CD14-positive monocyte (primary cell): ENCODE data around the gene AGBL5. TPM values are rescaled to one million over a fixed set of nuclear protein-coding genes. Genes with fewer than 3 reads are reported as not detected.
"Not testable (repeated sequence)": the region's sequence is repeated elsewhere in the genome, so short reads cannot be mapped to it uniquely, and the experiment has no call there.

Source experiments
- DNase-seq, 3 donors: peaks; one replicate each; pipeline ENCODE4 v3.0.0-alpha.2; 2011 to 2022
- H2AFZ ChIP-seq: 2 replicates; pipeline ENCODE4 v1.6.0; 2012; ENCODE audit warnings: mild to moderate bottlenecking, low read depth, low read length, inconsistent platforms; ENCODE audit not compliant: insufficient read depth, poor library complexity, severe bottlenecking
- H3K27ac ChIP-seq, 2 donors: 1 replicate in 1 of 2; 2 replicates in 1 of 2; pipeline ENCODE4 v1.5.1; 2012 to 2013; ENCODE audit warnings: low read length in 2 of 2, control low read depth in 1 of 2, inconsistent platforms in 1 of 2, low read depth in 1 of 2, mild to moderate bottlenecking in 1 of 2
- H3K27me3 ChIP-seq, 2 donors: one replicate each; pipeline versions ENCODE4 v1.6.0 to v1.6.1; 2011 to 2013; ENCODE audit warnings: low read length in 2 of 2; ENCODE audit not compliant: control insufficient read depth in 2 of 2, insufficient read depth in 2 of 2
- H3K36me3 ChIP-seq, 2 donors: replicated peaks in 1 of 2; 1 replicate in 1 of 2; 2 replicates in 1 of 2; pipeline versions ENCODE4 v1.5.1 to v1.6.1; 2012 to 2013; ENCODE audit warnings: low read length in 2 of 2, control low read depth in 1 of 2, inconsistent platforms in 1 of 2, mild to moderate bottlenecking in 1 of 2; ENCODE audit not compliant: insufficient read depth in 2 of 2, control insufficient read depth in 1 of 2
- H3K4me1 ChIP-seq, 2 donors: 1 replicate in 1 of 2; 2 replicates in 1 of 2; pipeline versions ENCODE4 v1.5.1 to v1.6.1; 2012 to 2013; ENCODE audit warnings: low read length in 2 of 2, control low read depth in 1 of 2, inconsistent platforms in 1 of 2, mild to moderate bottlenecking in 1 of 2, moderate library complexity in 1 of 2; ENCODE audit not compliant: insufficient read depth in 2 of 2, control insufficient read depth in 1 of 2
- H3K4me2 ChIP-seq: replicated peaks from 2 replicates; pipeline ENCODE3; 2012; ENCODE audit warnings: low read length, moderate library complexity, mild to moderate bottlenecking; ENCODE audit not compliant: poor library complexity, severe bottlenecking; ENCODE audit errors: extremely low read depth
- H3K4me3 ChIP-seq, 3 experiments: fragments of 200-600 bp in 1 of 3; sonication (generic) in 1 of 3; replicated peaks in 1 of 3; 1 replicate in 2 of 3; 2 replicates in 1 of 3; pipeline ENCODE4 v1.5.1; 2011 to 2013; ENCODE audit warnings: low read length in 3 of 3, mild to moderate bottlenecking in 3 of 3, control low read depth in 2 of 3, low read depth in 2 of 3, inconsistent platforms in 1 of 3, moderate library complexity in 1 of 3
- H3K79me2 ChIP-seq: 2 replicates; pipeline ENCODE4 v1.6.0; 2012; ENCODE audit warnings: mild to moderate bottlenecking, control low read depth, inconsistent platforms, low read length, moderate library complexity; ENCODE audit not compliant: insufficient read depth
- H3K9ac ChIP-seq: 2 replicates; pipeline ENCODE4 v1.6.0; 2017; ENCODE audit warnings: low read length, mild to moderate bottlenecking; ENCODE audit not compliant: insufficient read depth, poor library complexity, severe bottlenecking
- H3K9me3 ChIP-seq, 2 donors: replicated peaks in 1 of 2; 1 replicate in 1 of 2; 2 replicates in 1 of 2; pipeline versions ENCODE4 v1.5.1 to v1.6.1; 2012 to 2013; ENCODE audit warnings: low read length in 2 of 2, control low read depth in 1 of 2; ENCODE audit not compliant: control insufficient read depth in 1 of 2, insufficient read depth in 1 of 2
- H4K20me1 ChIP-seq: 2 replicates; pipeline ENCODE4 v1.6.0; 2012; ENCODE audit warnings: mild to moderate bottlenecking, low read length, control low read depth, moderate library complexity; ENCODE audit not compliant: insufficient read depth
- H3K27ac Mint-ChIP-seq, 7 donors: one replicate each; pipeline ENCODE4 v1.8.0; 2020; ENCODE audit warnings: mild to moderate bottlenecking in 7 of 7, mixed read lengths in 7 of 7, moderate library complexity in 6 of 7, inconsistent platforms in 2 of 7
- H3K27me3 Mint-ChIP-seq, 3 donors: one replicate each; pipeline ENCODE4 v1.8.0; 2021 to 2022; ENCODE audit warnings: low read depth in 3 of 3, mild to moderate bottlenecking in 3 of 3, mixed read lengths in 3 of 3, moderate library complexity in 3 of 3, inconsistent platforms in 1 of 3
- H3K36me3 Mint-ChIP-seq, 2 donors: one replicate each; pipeline ENCODE4 v1.8.0; 2020; ENCODE audit warnings: mixed read lengths in 2 of 2, inconsistent platforms in 1 of 2, mild to moderate bottlenecking in 1 of 2
- H3K4me1 Mint-ChIP-seq: one replicate; pipeline ENCODE4 v1.8.0; 2020; ENCODE audit warnings: mild to moderate bottlenecking, mixed read lengths
- H3K4me3 Mint-ChIP-seq, 2 donors: one replicate each; pipeline ENCODE4 v1.8.0; 2020; ENCODE audit warnings: mild to moderate bottlenecking in 2 of 2, mixed read lengths in 2 of 2, moderate library complexity in 1 of 2
- H3K9me3 Mint-ChIP-seq, 7 donors: one replicate each; pipeline ENCODE4 v1.8.0; 2020 to 2022; ENCODE audit warnings: mixed read lengths in 7 of 7, mild to moderate bottlenecking in 6 of 7, moderate library complexity in 6 of 7, inconsistent platforms in 2 of 7
- CTCF ChIP-seq: fragments of 200-600 bp; IDR thresholded peaks from one replicate; pipeline ENCODE4 v1.8.0; 2022; ENCODE audit warnings: antibody characterized with exemption, mild to moderate bottlenecking
- WGBS: methylation state at CpG from one replicate; pipeline ENCODE4 v1.1.5; 2013; ENCODE audit warnings: missing lambda C conversion rate; ENCODE audit not compliant: insufficient coverage; 5-methylcytosine and 5-hydroxymethylcytosine counted together
- intact Hi-C, 2 donors: fragments of 100-400 bp; cut with micrococcal nuclease; formaldehyde crosslinking; loops; one replicate each; pipeline versions ENCODE4 v1.15.0 to v1.15.1; 2023
- polyA plus RNA-seq, 3 donors: library from polyadenylated mRNA; depleted of rRNA in 1 of 3; unstranded in 2 of 3; stranded (reverse) in 1 of 3; fragments of 300-500 nt in 2 of 3; fragments of >200 nt in 1 of 3; fragmentation: Illumina TruSeq in 2 of 3; gene quantifications; 1 replicate in 2 of 3; 2 replicates in 1 of 3; pipeline ENCODE4 v1.2.3, GENCODE V29; 2012 to 2021

The AGBL5 gene
- polyA plus RNA-seq, 3 donors: 4.4 to 4.8 (median 4.6) TPM

GRCh38 chr2:27117995-27118524 lies 66.6 kb downstream of the AGBL5 start:
- H3K79me2 ChIP-seq: no peaks in the 10 kb centered on the region
- Mint-ChIP-seq H3K27ac (no peak overlapping the region), H3K27me3 (peaks cover 26 to 30% (median 27%) of the 10 kb centered on the region in 3 donors), H3K36me3 (peaks cover 3 to 4% of the 10 kb centered on the region in 2 donors), H3K9me3 (peaks cover 0 to 7% (median 5%) of the 10 kb centered on the region in 7 donors), H3K4me3 (peak overlapping the region; percentile 48 to 80), H3K4me1 (peaks cover 28% of the 10 kb centered on the region)
- no peak for DNase-seq
- H3K4me3 ChIP-seq: peak overlapping the region in 1 of 3 experiments; percentile 72
- peak overlapping the region; percentile 79 for H3K4me2 ChIP-seq
- peaks cover 12 to 29% of the 10 kb centered on the region in 2 donors for H3K27me3 ChIP-seq
- TF ChIP-seq CTCF: no peak
- H3K27ac ChIP-seq: no peak overlapping the region
- peak overlapping the region; percentile 78 for H2AFZ ChIP-seq
- H3K36me3 ChIP-seq: no peaks in the 10 kb centered on the region
- no peak overlapping the region for H3K9ac ChIP-seq
- H3K9me3 ChIP-seq: no peaks in the 10 kb centered on the region
- H3K4me1 ChIP-seq: peaks cover 27 to 31% of the 10 kb centered on the region in 2 donors
- 38% methylated on average over 9 of the region's 14 CpGs for WGBS
- no peaks in the 10 kb centered on the region for H4K20me1 ChIP-seq
- intact Hi-C loops: no loop called here

- no peak for TF ChIP-seq CTCF
- peaks cover 12 to 29% of the 10 kb centered on the region in 2 donors for H3K27me3 ChIP-seq
- no peaks in the 10 kb centered on the region for H3K36me3 ChIP-seq
- H3K4me3 ChIP-seq: peak within 1 kb of the TSS in 1 of 3 experiments; percentile 72
- DNase-seq: no peak
- H3K27ac ChIP-seq: no peak within 1 kb of the TSS
- H3K9me3 ChIP-seq: no peaks in the 10 kb centered on the region
- Mint-ChIP-seq H3K27me3 (peaks cover 25 to 30% (median 27%) of the 10 kb centered on the region in 3 donors), H3K9me3 (peaks cover 0 to 7% (median 5%) of the 10 kb centered on the region in 7 donors), H3K27ac (peak within 1 kb of the TSS in 3 of 7 donors; percentile 26 to 73 (median 51)), H3K36me3 (peaks cover 3 to 4% of the 10 kb centered on the region in 2 donors), H3K4me3 (peak within 1 kb of the TSS; percentile 73 to 93), H3K4me1 (peaks cover 32% of the 10 kb centered on the region)
- peak within 1 kb of the TSS; percentile 79 for H3K4me2 ChIP-seq
- H2AFZ ChIP-seq: peak within 1 kb of the TSS; percentile 78
- WGBS: 3% methylated on average over 82 of the region's 84 CpGs
- peak within 1 kb of the TSS; percentile 43 for H3K9ac ChIP-seq
- no peaks in the 10 kb centered on the region for H3K79me2 ChIP-seq
- H4K20me1 ChIP-seq: no peaks in the 10 kb centered on the region
- H3K4me1 ChIP-seq: peaks cover 30 to 34% of the 10 kb centered on the region in 2 donors
- intact Hi-C loops: no loop called here
Measured at GRCh38 chr2:27118525-27119329, 67.3 kb downstream of the AGBL5 start, which contains the start of gene CGREF1. TSS of gene CGREF1 (minus strand) at chr2:27119128. CDS start at chr2:27104366, 14,762 bp downstream.

GRCh38 chr2:27119330-27119670 lies 67.8 kb downstream of the AGBL5 start:
- H3K4me1 ChIP-seq: peaks cover 33 to 38% of the 10 kb centered on the region in 2 donors
- H3K36me3 Mint-ChIP-seq, H3K9me3 Mint-ChIP-seq, DNase-seq, H3K36me3 ChIP-seq, H3K27ac ChIP-seq, H3K79me2 ChIP-seq, intact Hi-C loops, H3K9me3 ChIP-seq, H4K20me1 ChIP-seq: not testable (repeated sequence)
- H3K27me3 ChIP-seq: peaks cover 12 to 29% of the 10 kb centered on the region in 2 donors
- H3K4me3 Mint-ChIP-seq: peak overlapping the region; percentile 73 to 93
- H3K4me3 ChIP-seq: peak overlapping the region in 1 of 3 experiments; percentile 72
- H3K27me3 Mint-ChIP-seq: peaks cover 23 to 30% (median 27%) of the 10 kb centered on the region in 3 donors
- WGBS: 91% methylated on average over 8 of the region's 8 CpGs
- H2AFZ ChIP-seq: peak overlapping the region; percentile 78
- peaks cover 34% of the 10 kb centered on the region for H3K4me1 Mint-ChIP-seq
- peak overlapping the region in 2 of 7 donors; percentile 26 to 73 for H3K27ac Mint-ChIP-seq
- peak overlapping the region; percentile 43 for H3K9ac ChIP-seq
- H3K4me2 ChIP-seq: peak overlapping the region; percentile 79
